Stimulated activated CD4-positive, alpha-beta T cell treated with anti-CD3 and anti-CD28 coated beads, TNF-alpha, amount 100 ng/mL, for 48 hours (primary cell): Measurements from ENCODE around the gene PHLDB2.

Source experiments
- DNase-seq, 3 donors: peaks; one replicate each; pipeline ENCODE4 v3.0.0-alpha.2; 2020; ENCODE audit warnings: low read depth in 3 of 3

The PHLDB2 gene

DNA sequence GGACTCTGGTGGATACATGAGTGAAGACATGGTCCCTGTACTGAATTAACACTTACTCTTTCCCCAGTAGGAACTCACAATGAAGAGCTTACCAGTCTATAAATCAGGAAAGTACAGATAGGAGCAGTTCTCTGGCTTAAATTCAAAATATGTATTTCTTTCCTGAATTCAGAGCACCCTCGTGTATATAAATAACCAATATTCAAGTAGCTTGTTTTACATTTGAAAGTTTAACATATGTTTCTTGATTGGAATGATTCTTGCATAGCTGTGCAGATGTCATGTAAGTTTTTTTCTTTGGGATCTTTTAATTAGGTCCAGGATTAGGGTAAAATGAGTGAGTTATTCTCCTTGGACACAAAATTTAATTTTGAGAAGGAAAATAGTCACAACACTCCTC lies 160.7 kb downstream of the PHLDB2 start:
- no peak for DNase-seq

DNA sequence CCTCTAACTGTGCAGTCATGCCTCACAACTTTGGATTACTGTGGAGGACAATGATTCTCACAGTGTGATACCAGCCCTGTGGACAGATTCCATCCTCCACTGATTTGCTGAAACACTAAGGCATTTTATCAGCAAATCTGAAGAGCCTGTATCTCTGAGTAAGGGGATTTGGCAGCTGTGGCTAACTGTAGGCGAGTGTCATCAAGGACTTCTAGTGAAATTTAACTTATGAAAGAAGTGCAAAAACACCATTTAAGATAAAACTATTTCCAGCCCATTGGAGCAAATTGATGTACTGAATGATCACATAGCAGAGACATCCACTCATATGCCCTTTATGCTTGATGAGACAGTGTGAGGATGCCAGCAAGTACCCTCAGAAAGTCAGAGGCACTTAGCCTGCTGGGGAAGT lies 161.6 kb downstream of the PHLDB2 start:
- DNase-seq, result no peak
